Left lung (tissue), 10 donors: Measurements from ENCODE around the gene KXD1. TPM values are rescaled to one million over a fixed set of nuclear protein-coding genes. Genes with fewer than 3 reads are reported as not detected.
A peak's percentile ranks its signal among the peaks of the same experiment; 100 is the strongest.

ENCODE experiments used
- ATAC-seq: fragments of 200-7000 bp; cut with Tn5 transposase; one replicate; pipeline ENCODE4 v1.9.1; 2020; ENCODE audit warnings: moderate library complexity
- DNase-seq, 4 donors: peaks; one replicate each; pipeline ENCODE4 v3.0.0-alpha.2; 2013 to 2020
- H3K27ac ChIP-seq, 2 donors: fragments of 200-600 bp; sonication (generic) in 1 of 2; one replicate each; pipeline versions ENCODE4 v1.5.0 to v1.8.0; 2020 to 2021
- H3K27me3 ChIP-seq, 2 donors: fragments of 200-600 bp; sonication (generic) in 1 of 2; one replicate each; pipeline versions ENCODE4 v1.5.0 to v1.8.0; 2020 to 2021
- H3K36me3 ChIP-seq, 2 donors: fragments of 200-600 bp; sonication (generic) in 1 of 2; one replicate each; pipeline versions ENCODE4 v1.5.0 to v1.8.0; 2020 to 2021
- H3K4me1 ChIP-seq, 2 donors: fragments of 200-600 bp; one replicate each; pipeline ENCODE4 v1.8.0; 2021
- H3K4me3 ChIP-seq, 2 donors: fragments of 200-600 bp; sonication (generic) in 1 of 2; one replicate each; pipeline versions ENCODE4 v1.5.0 to v1.8.0; 2020 to 2021; ENCODE audit warnings: mild to moderate bottlenecking in 1 of 2
- H3K9me3 ChIP-seq, 2 donors: fragments of 200-600 bp; sonication (generic) in 1 of 2; one replicate each; pipeline versions ENCODE4 v1.5.0 to v1.8.0; 2020 to 2021
- CTCF ChIP-seq, 2 donors: fragments of 200-600 bp; sonication (generic) in 1 of 2; IDR thresholded peaks; one replicate each; pipeline versions ENCODE4 v1.5.0 to v1.8.0; 2021; ENCODE audit warnings: antibody characterized with exemption in 2 of 2
- intact Hi-C, 2 donors: fragments of 100-400 bp; cut with DNase I; formaldehyde crosslinking; loops; one replicate each; pipeline versions ENCODE4 v1.11.2 to v1.14.2; 2022
- polyA plus RNA-seq, 6 donors: library from polyadenylated mRNA; unstranded; fragments of 120-200 nt; gene quantifications; one replicate each; pipeline ENCODE4 v1.2.1, GENCODE V29; 2013; ENCODE audit not compliant: insufficient read length in 6 of 6
- total RNA-seq, 2 donors: library from RNA; stranded (reverse); fragmentation: NEBNext Ultra II Directional; extraction: Animal tissue kit (Norgen Biotek cat#: 25700); gene quantifications; one replicate each; pipeline ENCODE4 v1.2.1, GENCODE V29; 2021
- donor health status: DM: no; HTN: yes; CAD: no.
- donor health status: DM: no; HTN: no; CAD: no.

The KXD1 gene
- total and polyA plus RNA-seq, 8 donors, result 65.6 to 86.2 (median 71.2) TPM

DNA sequence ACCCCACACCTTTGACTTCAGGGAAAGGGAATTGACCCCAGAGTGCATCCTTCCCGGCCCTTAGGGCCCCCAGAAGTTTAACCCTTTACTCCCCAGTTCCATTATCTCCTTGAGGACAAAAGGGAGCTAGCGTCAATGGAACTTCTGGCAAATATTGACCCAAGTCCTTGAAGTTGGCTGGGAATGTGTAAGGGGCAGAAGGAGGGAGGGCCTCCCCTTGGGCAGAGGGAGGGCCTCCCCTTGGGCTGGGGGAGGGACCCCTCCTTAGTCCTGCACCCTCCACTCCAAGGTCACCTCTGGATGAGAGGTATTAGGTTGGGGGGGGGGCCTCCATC lies 52.0 kb downstream of the KXD1 start:
- H3K36me3 ChIP-seq, result no peaks in the 10 kb centered on the region
- ATAC-seq, result peak; percentile 60
- peak in 1 of 4 donors; percentile 68 for DNase-seq
- TF ChIP-seq CTCF (IDR thresholded peaks at IDR 0.05), result no peak
- H3K27ac ChIP-seq, result no peak overlapping the region
- intact Hi-C loops, result no loop called here
- H3K4me1 ChIP-seq, result peaks cover 22 to 46% of the 10 kb centered on the region in 2 donors
- peaks cover 91 to 96% of the 10 kb centered on the region in 2 donors for H3K27me3 ChIP-seq
- H3K9me3 ChIP-seq, result no peaks in the 10 kb centered on the region
- H3K4me3 ChIP-seq, result no peak overlapping the region

- Histone ChIP-seq H3K4me3 (no peak overlapping the region), H3K4me1 (peaks cover 22 to 46% of the 10 kb centered on the region in 2 donors), H3K36me3 (no peaks in the 10 kb centered on the region), H3K27ac (no peak overlapping the region), H3K9me3 (no peaks in the 10 kb centered on the region), H3K27me3 (peaks cover 86 to 96% of the 10 kb centered on the region in 2 donors)
- intact Hi-C loops, result no loop called here
- ATAC-seq (peak; percentile 54), DNase-seq (no peak)
- no peak for TF ChIP-seq CTCF (IDR thresholded peaks at IDR 0.05)
These were observed 52.5 kb downstream of the KXD1 start for GRCh38 chr19:18610245-18610555.

DNA sequence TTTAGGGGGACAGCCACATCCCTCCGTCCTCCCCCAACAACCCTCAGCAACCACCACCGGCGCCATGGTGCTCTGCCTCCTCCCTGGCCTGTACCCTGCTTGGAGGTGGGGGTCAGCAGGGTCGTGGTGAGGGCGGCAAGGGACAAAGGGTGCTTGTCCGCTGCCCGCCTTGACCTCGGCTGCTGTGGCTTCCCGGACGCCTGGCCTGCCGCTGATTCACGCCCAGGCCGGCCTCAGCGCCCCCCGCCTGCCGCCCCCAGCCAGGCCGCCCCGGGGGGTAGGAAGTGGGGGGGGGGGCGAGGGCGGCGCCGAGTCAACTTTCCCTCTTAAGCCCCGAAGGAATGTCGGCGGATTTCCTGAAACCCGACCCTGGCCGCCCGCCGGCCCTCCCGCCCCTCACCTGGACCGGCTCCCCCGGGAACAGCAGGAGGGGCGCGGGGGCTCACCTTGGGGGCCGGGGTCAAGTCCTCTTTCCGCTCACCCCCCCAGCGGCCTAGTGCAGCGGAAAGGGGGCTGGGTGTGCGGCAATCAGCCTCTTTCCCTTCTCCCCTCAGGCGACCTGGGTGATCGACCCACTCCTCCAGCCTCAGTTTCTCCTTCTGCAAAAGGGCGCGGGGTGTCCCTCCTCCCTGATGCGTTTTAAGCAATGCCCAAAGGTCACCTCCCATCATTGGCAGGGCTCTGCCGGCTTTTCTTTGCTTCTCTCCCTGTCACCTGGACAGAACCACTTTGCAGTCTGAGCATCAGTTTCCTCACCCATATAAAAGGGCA lies 53.1 kb downstream of the KXD1 start:
- ATAC-seq (peak; percentile 8), DNase-seq (no peak)
- no peak overlapping the region for H3K4me3 ChIP-seq

DNA sequence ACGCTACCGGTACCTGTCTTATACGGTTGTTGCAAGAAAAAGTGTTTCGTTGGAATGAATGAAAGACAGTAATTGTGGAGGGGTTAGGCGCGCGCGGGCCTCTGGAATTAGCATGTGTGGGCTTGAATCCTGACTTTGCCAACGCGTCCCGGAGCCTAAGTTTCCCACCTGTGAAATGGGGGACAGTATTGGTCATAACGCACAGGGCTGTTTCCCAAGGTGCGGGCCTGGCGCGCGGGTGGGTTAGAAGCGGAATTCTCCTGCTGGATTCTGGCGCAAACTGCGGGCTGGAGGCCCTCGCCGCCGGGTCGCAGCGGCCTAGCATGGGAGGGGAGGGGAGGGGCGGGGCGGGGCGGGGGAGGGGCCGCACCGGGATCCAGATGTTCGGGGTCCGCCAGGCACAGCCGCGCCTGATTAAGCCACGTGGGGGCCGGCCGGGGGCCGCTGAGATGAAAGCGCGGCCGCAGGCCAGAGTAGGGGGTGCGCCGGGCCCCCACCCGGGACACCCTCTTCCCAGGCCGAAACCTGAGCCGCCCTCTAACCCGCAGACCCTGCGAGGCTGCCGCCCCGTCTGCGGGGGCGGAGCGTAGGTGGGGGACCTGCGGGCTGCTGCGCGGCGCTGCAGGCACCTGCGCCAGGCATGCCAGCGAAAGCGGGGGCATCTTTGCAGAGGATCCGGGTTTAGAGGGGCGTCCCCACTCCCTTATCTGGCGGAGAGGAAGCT lies 53.8 kb downstream of the KXD1 start:
- Histone ChIP-seq H3K9me3 (no peaks in the 10 kb centered on the region), H3K4me1 (peaks cover 22 to 38% of the 10 kb centered on the region in 2 donors), H3K4me3 (no peak overlapping the region), H3K36me3 (no peaks in the 10 kb centered on the region), H3K27me3 (peaks cover 75 to 95% of the 10 kb centered on the region in 2 donors), H3K27ac (no peak overlapping the region)
- DNase-seq (no peak), ATAC-seq (no peak)
- no peak for TF ChIP-seq CTCF (IDR thresholded peaks at IDR 0.05)
- intact Hi-C loops, result no loop called here

More for the DNA sequence above, 53.1 kb downstream of the KXD1 start:
- Histone ChIP-seq H3K9me3 (no peaks in the 10 kb centered on the region), H3K4me1 (peaks cover 22 to 44% of the 10 kb centered on the region in 2 donors), H3K36me3 (no peaks in the 10 kb centered on the region), H3K27me3 (peaks cover 81 to 96% of the 10 kb centered on the region in 2 donors), H3K27ac (no peak overlapping the region)
- intact Hi-C loops, result no loop called here
- TF ChIP-seq CTCF (IDR thresholded peaks at IDR 0.05), result no peak

- intact Hi-C loops, result no loop called here
- H3K4me3 ChIP-seq, result peak overlapping the region; percentile 19 to 28
- H3K27ac ChIP-seq, result no peak overlapping the region
- H3K9me3 ChIP-seq, result no peaks in the 10 kb centered on the region
- TF ChIP-seq CTCF (IDR thresholded peaks at IDR 0.05), result no peak
- peaks cover 22 to 37% of the 10 kb centered on the region in 2 donors for H3K4me1 ChIP-seq
- no peaks in the 10 kb centered on the region for H3K36me3 ChIP-seq
- H3K27me3 ChIP-seq, result peaks cover 71 to 99% of the 10 kb centered on the region in 2 donors
- ATAC-seq, result no peak
- no peak for DNase-seq
These were observed 54.5 kb downstream of the KXD1 start for GRCh38 chr19:18612051-18612771.
